Right atrium auricular region (tissue), 2 donors: Measurements from ENCODE around the gene VWC2. TPM values are rescaled to one million over a fixed set of nuclear protein-coding genes. Genes with fewer than 3 reads are reported as not detected.

Experiments used
- DNase-seq: peaks from one replicate; pipeline ENCODE4 v3.0.0-alpha.2; 2019; ENCODE audit warnings: low spot score
- H3K27ac ChIP-seq, 2 donors: fragments of 200-600 bp; sonication (generic); 1 replicate in 1 of 2; 2 replicates in 1 of 2; pipeline ENCODE4 v1.5.1; 2016 to 2019
- H3K27me3 ChIP-seq, 2 donors: fragments of 200-600 bp; sonication (generic); one replicate each; pipeline versions ENCODE4 v1.5.1 to v1.6.0; 2017 to 2019
- H3K36me3 ChIP-seq: fragments of 200-600 bp; sonication (generic); one replicate; pipeline ENCODE4 v1.5.1; 2016
- H3K4me1 ChIP-seq, 2 donors: fragments of 200-600 bp; sonication (generic); one replicate each; pipeline versions ENCODE4 v1.5.1 to v1.6.0; 2017 to 2019
- H3K4me3 ChIP-seq, 2 donors: fragments of 200-600 bp; sonication (generic); 1 replicate in 1 of 2; 2 replicates in 1 of 2; pipeline ENCODE4 v1.5.1; 2017 to 2019; ENCODE audit warnings: mild to moderate bottlenecking in 1 of 2, moderate library complexity in 1 of 2
- H3K9me3 ChIP-seq, 2 donors: fragments of 200-600 bp; sonication (generic); one replicate each; pipeline ENCODE4 v1.5.1; 2019
- CTCF ChIP-seq, 2 donors: fragments of 200-600 bp; sonication (generic); IDR thresholded peaks; one replicate each; pipeline ENCODE4 v1.5.1; 2019; ENCODE audit warnings: antibody characterized with exemption in 2 of 2
- total RNA-seq, 2 donors: library from RNA; depleted of rRNA; stranded (reverse); fragments of >200 nt; gene quantifications; one replicate each; pipeline ENCODE4 v1.1.0, GENCODE V29; 2016

The VWC2 gene
- total RNA-seq, 2 donors from 2014 or later = 1.7 to 4.0 TPM

DNA sequence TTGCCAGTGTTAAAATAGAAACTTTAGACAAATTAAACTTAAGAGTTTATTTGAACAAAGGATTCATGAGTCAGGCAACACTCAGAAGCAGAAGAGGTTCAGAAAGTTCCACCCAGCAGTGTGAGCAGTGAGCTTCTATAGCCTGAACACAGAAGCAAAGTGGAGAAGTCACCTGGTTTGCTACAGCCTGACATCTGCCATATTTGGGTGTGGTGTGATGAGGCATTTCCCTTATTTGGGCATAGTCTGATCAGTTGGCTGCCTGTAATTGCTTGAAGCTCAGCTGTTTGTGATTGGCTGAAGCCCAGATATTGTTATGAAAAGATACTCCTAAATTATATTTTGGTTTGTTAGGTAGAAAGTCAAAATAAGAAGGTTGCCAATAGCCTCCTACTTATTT, 39.1 kb downstream of the VWC2 start:
- Histone ChIP-seq H3K9me3 (no peaks in the 10 kb centered on the region), H3K36me3 (no peaks in the 10 kb centered on the region), H3K27me3 (no peaks in the 10 kb centered on the region), H3K4me3 (no peak overlapping the region), H3K4me1 (no peaks in the 10 kb centered on the region), H3K27ac (no peak overlapping the region)
- TF ChIP-seq CTCF (IDR thresholded peaks at IDR 0.05) = no peak
- no peak for DNase-seq

DNA sequence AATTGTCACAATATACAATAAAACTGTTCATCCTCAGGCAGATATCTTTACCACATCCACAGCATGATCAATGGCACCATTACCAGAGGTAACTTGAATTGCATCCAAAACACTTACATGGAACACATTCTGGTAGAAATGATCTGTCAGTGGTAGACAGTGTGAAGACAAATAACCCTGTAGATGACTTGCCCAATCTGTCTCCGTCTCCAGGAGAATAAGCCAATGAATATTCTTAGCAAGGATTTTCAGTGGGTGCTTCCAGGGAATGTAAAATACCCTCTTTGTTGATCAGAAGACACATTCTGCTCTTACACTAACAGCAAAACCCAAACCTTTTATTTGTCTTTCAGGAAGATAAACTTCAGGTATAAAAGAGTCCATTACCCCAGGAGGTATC, 43.8 kb downstream of the VWC2 start:
- Histone ChIP-seq H3K4me3 (no peak overlapping the region), H3K27me3 (no peaks in the 10 kb centered on the region), H3K36me3 (no peaks in the 10 kb centered on the region), H3K9me3 (no peaks in the 10 kb centered on the region), H3K4me1 (no peaks in the 10 kb centered on the region), H3K27ac (no peak overlapping the region)
- no peak for DNase-seq
- TF ChIP-seq CTCF (IDR thresholded peaks at IDR 0.05) = no peak

DNA sequence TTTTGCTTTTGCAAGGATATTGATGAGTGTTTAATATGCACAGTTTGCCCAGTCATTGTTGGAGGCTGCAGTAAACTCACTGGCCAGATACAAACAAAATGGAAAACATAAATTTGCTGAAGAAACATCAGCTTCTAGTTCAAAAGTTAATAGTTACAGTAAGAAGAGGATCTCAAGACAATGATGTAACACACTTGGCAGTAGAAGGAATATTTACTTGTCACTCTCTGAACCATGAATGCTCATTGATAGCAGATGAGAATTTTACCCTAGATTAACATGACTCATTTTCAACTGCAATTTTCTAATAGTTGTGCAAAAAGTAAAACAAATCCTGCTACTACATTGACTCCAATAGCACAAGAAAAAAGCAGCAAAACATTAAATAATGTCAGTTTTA, 47.7 kb downstream of the VWC2 start:
- no peak for TF ChIP-seq CTCF (IDR thresholded peaks at IDR 0.05)
- Histone ChIP-seq H3K27me3 (no peaks in the 10 kb centered on the region), H3K36me3 (no peaks in the 10 kb centered on the region)

GRCh38 chr7:49822856-49823255, 49.4 kb downstream of the VWC2 start:
- no peak overlapping the region for H3K27ac ChIP-seq

More for the DNA sequence above, 47.7 kb downstream of the VWC2 start:
- no peak overlapping the region for H3K4me3 ChIP-seq
- no peak overlapping the region for H3K27ac ChIP-seq
- DNase-seq = no peak
- peaks cover 0 to 5% of the 10 kb centered on the region in 2 donors for H3K4me1 ChIP-seq
- H3K9me3 ChIP-seq = no peaks in the 10 kb centered on the region

DNA sequence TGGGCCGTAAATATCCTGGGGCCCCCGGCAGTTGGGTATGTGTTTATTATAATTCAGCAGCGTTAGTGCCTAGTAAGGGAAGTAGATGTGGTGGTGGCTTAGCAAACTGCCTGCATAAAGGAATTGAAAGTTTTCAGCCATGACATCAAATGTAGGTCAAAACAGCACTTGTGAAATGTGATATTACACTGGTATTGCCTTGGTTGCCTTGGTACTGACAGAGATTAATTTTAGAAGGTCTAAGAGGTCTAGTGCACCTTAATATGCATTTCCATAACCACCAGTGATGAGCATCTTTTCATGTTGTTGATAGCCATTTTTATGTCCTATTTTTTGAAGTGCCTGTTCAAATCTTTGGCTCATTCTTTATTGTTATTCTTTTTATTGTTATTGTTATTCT, 50.1 kb downstream of the VWC2 start:
- no peak overlapping the region for H3K4me3 ChIP-seq
- no peak for TF ChIP-seq CTCF (IDR thresholded peaks at IDR 0.05)
- peaks cover 0 to 5% of the 10 kb centered on the region in 2 donors for H3K4me1 ChIP-seq
- no peak overlapping the region for H3K27ac ChIP-seq
- no peaks in the 10 kb centered on the region for H3K36me3 ChIP-seq
- H3K9me3 ChIP-seq = no peaks in the 10 kb centered on the region
- no peak for DNase-seq
- H3K27me3 ChIP-seq = no peaks in the 10 kb centered on the region

More at GRCh38 chr7:49822856-49823255, 49.4 kb downstream of the VWC2 start:
- no peaks in the 10 kb centered on the region for H3K36me3 ChIP-seq
- H3K4me3 ChIP-seq = no peak overlapping the region
- DNase-seq = no peak
- H3K27me3 ChIP-seq = no peaks in the 10 kb centered on the region
- TF ChIP-seq CTCF (IDR thresholded peaks at IDR 0.05) = no peak
- peaks cover 0 to 5% of the 10 kb centered on the region in 2 donors for H3K4me1 ChIP-seq
- H3K9me3 ChIP-seq = no peaks in the 10 kb centered on the region

DNA sequence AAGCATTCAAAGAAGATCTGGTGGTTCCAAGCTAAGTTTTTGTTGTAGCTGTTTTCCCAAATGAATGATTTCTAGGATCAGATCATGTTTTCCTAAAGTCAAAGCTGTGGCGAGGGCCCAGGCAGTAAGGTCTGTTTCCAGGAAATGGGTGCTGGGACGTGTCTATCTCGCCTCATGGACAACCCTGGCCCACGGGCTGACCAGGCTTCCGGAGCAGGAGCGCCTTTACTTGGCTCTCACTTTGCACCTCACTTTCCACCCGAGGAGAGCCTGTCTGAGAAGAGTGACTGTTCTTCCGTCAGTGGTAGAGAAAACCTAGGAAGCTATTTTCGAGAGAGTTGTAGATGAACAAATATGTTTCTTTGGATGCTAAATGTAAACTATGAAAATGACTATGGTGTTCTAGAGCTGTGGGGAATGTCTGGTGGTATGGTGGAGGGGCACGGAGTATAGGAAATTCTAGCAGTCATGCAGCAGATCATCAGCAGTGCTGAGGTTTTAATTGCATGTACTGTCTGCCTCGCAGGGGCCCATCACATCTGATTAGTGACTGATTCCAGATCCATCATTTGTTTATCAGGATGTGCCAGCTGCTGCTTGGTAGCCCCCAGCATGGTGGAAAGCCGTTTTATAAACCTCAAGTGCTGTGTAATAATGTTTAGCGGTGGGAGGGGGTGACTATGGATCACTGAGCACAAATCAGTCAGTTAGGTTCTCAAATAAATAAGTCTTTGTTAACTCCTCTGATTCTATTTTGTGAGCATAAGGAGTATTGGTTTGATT, 66.6 kb downstream of the VWC2 start:
- H3K9me3 ChIP-seq = no peaks in the 10 kb centered on the region
- no peak for TF ChIP-seq CTCF (IDR thresholded peaks at IDR 0.05)
- H3K27ac ChIP-seq = no peak overlapping the region

More for the DNA sequence above, 66.6 kb downstream of the VWC2 start:
- DNase-seq = no peak
- Histone ChIP-seq H3K36me3 (no peaks in the 10 kb centered on the region), H3K27me3 (no peaks in the 10 kb centered on the region), H3K4me3 (no peak overlapping the region), H3K4me1 (no peaks in the 10 kb centered on the region)
